ENCODE measurements around the gene MFSD2A. TPM values are rescaled to one million over a fixed set of nuclear protein-coding genes. Genes with fewer than 3 reads are reported as not detected.
"Not testable (repeated sequence)": the region's sequence is repeated elsewhere in the genome, so short reads cannot be mapped to it uniquely, and the experiment has no call there.

MFSD2A gene
- total and polyA plus RNA-seq, 8 donors = 0.75 to 16.1 (median 6.4) TPM; not detected in 1

GRCh38 chr1:40001456-40001855 is 46.5 kb downstream of the MFSD2A start:
- Histone ChIP-seq H3K27ac (peak overlapping the region in 1 of 5 donors; percentile 13), H3K4me3 (no peak overlapping the region), H3K9me3 (no peaks in the 10 kb centered on the region), H3K27me3 (no peaks in the 10 kb centered on the region), H3K4me1 (peaks cover 0 to 15% (median 6%) of the 10 kb centered on the region in 4 donors), H3K36me3 (no peaks in the 10 kb centered on the region)
- intact Hi-C loops (cut with DNase I; ENCODE audit: low total_unique reads) = no loop called here
- no peak for DNase-seq
- no peak for TF ChIP-seq EP300 (IDR thresholded peaks at IDR 0.05)
- TF ChIP-seq CTCF (IDR thresholded peaks at IDR 0.05) = no peak
- TF ChIP-seq POLR2A (IDR thresholded peaks at IDR 0.05) = no peak
- TF ChIP-seq POLR2AphosphoS5 (IDR thresholded peaks at IDR 0.05) = no peak
- 39 to 47% (median 40%) methylated on average over 2 of the region's 2 CpGs for WGBS, 5 donors

GRCh38 chr1:40003156-40004093 is 48.5 kb downstream of the MFSD2A start:
- Histone ChIP-seq H3K36me3 (no peaks in the 10 kb centered on the region), H3K4me3 (no peak overlapping the region), H3K27ac (no peak overlapping the region), H3K9me3 (no peaks in the 10 kb centered on the region), H3K4me1 (peaks cover 0 to 15% (median 6%) of the 10 kb centered on the region in 4 donors), H3K27me3 (no peaks in the 10 kb centered on the region)
- intact Hi-C loops (cut with DNase I; ENCODE audit: low total_unique reads) = no loop called here
- no peak for TF ChIP-seq POLR2AphosphoS5 (IDR thresholded peaks at IDR 0.05)
- 73 to 84% (median 82%) methylated on average over 10 of the region's 10 CpGs for WGBS, 5 donors
- no peak for DNase-seq

GRCh38 chr1:40004857-40005256 is 49.9 kb downstream of the MFSD2A start:
- H3K27me3 ChIP-seq = no peaks in the 10 kb centered on the region
- intact Hi-C loops (cut with DNase I; ENCODE audit: low total_unique reads) = no loop called here
- peaks cover 0 to 15% (median 6%) of the 10 kb centered on the region in 4 donors for H3K4me1 ChIP-seq
- H3K27ac ChIP-seq = no peak overlapping the region
- WGBS, 5 donors = 55 to 69% (median 64%) methylated on average over 2 of the region's 2 CpGs
- no peak for DNase-seq
- H3K36me3 ChIP-seq = no peaks in the 10 kb centered on the region
- H3K9me3 ChIP-seq = no peaks in the 10 kb centered on the region
- no peak overlapping the region for H3K4me3 ChIP-seq
- no peak for TF ChIP-seq POLR2AphosphoS5 (IDR thresholded peaks at IDR 0.05)
- no peak for TF ChIP-seq CTCF (IDR thresholded peaks at IDR 0.05)
- TF ChIP-seq POLR2A (IDR thresholded peaks at IDR 0.05) = no peak
- TF ChIP-seq EP300 (IDR thresholded peaks at IDR 0.05) = no peak

- DNase-seq; H3K9me3 ChIP-seq; H3K27me3 ChIP-seq; H3K36me3 ChIP-seq; H3K4me1 ChIP-seq; H3K27ac ChIP-seq; H3K4me3 ChIP-seq; intact Hi-C loops (cut with DNase I; ENCODE audit: low total_unique reads): not testable (repeated sequence)
- 87 to 96% (median 91%) methylated on average over 3 of the region's 3 CpGs for WGBS, 5 donors
Observed at GRCh38 chr1:40007481-40008034, 52.6 kb downstream of the MFSD2A start.

GRCh38 chr1:40011198-40011597 is 56.3 kb downstream of the MFSD2A start:
- no peaks in the 10 kb centered on the region for H3K4me1 ChIP-seq
- no peaks in the 10 kb centered on the region for H3K36me3 ChIP-seq
- no peaks in the 10 kb centered on the region for H3K9me3 ChIP-seq
- intact Hi-C loops (cut with DNase I; ENCODE audit: low total_unique reads) = no loop called here
- H3K27ac ChIP-seq = no peak overlapping the region
- H3K4me3 ChIP-seq = no peak overlapping the region
- WGBS, 5 donors = 95 to 97% (median 97%) methylated on average over 3 of the region's 3 CpGs
- DNase-seq = no peak
- no peaks in the 10 kb centered on the region for H3K27me3 ChIP-seq
- TF ChIP-seq EP300 (IDR thresholded peaks at IDR 0.05) (no peak), POLR2AphosphoS5 (IDR thresholded peaks at IDR 0.05) (no peak), POLR2A (IDR thresholded peaks at IDR 0.05) (no peak), CTCF (IDR thresholded peaks at IDR 0.05) (no peak)

Measured in stomach (tissue), 9 donors.